ENCODE results near the gene PAX2. TPM values are rescaled to one million over a fixed set of nuclear protein-coding genes. Genes with fewer than 3 reads are reported as not detected.

The PAX2 gene
- total RNA-seq, 2 experiments from 2014 or later, result not detected

DNA sequence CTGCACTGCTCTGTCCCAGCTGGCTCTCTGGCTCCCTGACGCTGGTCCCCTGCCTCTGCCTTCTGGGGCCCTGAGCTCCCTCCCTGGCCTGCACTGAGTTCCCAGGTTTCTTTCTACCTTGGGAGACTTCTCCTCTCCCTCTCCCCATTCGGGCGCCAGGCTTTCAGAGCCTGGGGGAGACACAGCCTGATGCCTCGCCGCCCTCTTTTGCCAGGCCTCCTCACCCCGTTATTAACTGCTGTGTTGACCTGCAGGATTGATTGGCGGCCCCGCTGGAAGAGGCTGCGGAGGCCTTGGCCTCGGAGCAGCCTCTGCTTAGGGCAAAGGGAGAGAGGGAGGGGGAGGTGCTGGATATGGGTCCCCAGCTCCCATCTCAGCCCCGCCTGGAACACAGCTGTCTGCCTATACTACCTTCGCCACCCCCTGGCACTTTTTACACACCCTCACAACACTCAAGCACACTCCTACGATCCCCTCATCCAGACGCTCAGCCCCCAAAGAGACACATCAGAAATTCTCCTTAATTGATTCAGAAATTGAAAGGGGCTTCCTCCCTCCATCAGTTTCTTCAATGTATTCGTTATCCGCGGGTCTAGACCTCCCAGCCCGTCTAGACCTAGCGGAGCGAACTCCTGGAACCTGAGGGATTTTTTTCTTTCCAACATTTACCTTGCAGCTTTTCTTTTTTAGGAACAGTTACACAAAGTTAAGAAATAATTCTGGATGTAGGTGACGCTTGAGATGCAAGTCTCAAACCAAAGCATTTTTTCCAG lies 7.1 kb upstream of the PAX2 start:
- H3K27me3 Mint-ChIP-seq, result peaks cover 93% of the 10 kb centered on the region
- peak overlapping the region; percentile 62 for H3K4me3 Mint-ChIP-seq
- peaks cover 26% of the 10 kb centered on the region for H3K4me1 Mint-ChIP-seq
- ChIA-PET CTCF (no interaction called here), POLR2A (no interaction called here)
- DNase-seq, result no peak
- no peaks in the 10 kb centered on the region for H3K36me3 Mint-ChIP-seq (ENCODE audit: low read depth)
- no peaks in the 10 kb centered on the region for H3K9me3 Mint-ChIP-seq
- H3K27ac Mint-ChIP-seq, result no peak overlapping the region

DNA sequence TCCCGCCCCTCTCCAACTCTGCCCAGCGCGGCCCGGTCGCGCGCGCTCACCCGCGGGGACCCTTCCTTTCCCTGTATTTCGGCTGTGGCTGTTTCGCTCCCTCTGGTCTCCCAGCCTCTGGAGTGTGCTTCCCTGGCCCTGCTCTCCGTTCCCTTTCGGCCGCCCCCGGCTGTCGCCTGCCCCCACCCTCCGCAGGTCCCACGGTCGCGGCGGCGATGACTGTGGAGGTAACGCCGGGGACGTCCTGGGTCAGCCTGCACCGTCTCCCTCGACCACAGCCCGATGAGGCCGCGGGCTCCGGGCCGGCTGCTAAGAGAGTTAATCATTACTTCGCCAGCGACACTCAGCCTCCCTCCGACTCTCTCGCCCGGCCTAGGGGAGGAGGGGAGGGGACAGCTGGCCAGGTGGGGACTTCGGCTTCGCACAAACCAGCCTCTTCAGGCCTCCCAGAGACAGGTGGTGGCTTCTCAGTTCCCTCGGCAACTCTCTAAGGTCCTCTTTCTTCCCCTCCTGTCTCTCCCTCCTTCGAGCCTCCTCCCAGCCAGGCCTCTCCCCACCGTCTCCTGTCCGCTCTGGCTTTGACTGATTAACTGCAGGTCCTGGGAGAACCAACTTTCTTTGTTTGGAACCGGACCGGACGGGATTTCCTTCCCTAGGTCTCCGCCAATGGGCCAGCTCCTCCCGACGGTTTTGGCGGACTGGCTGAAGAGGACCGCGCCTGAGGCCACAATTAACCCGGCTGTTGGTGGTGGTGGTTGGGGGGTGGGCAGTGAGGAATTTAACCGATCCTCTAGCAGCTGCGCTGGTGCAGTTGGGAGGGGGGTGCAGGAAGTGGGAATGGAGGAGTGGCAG lies 5.6 kb upstream of the PAX2 start:
- Mint-ChIP-seq H3K27me3 (peaks cover 94% of the 10 kb centered on the region), H3K4me1 (peaks cover 30% of the 10 kb centered on the region), H3K27ac (no peak overlapping the region), H3K9me3 (no peaks in the 10 kb centered on the region), H3K4me3 (no peak overlapping the region), H3K36me3 (ENCODE audit: low read depth) (no peaks in the 10 kb centered on the region)
- POLR2A ChIA-PET, result no interaction called here
- no peak for DNase-seq
- CTCF ChIA-PET, result interaction anchor here (1.0 to 2.2 kb wide), 3 partner anchors 11 to 402 kb away, joined by 4 to 7 read pairs (median 4); no protein-coding TSS in a partner anchor

DNA sequence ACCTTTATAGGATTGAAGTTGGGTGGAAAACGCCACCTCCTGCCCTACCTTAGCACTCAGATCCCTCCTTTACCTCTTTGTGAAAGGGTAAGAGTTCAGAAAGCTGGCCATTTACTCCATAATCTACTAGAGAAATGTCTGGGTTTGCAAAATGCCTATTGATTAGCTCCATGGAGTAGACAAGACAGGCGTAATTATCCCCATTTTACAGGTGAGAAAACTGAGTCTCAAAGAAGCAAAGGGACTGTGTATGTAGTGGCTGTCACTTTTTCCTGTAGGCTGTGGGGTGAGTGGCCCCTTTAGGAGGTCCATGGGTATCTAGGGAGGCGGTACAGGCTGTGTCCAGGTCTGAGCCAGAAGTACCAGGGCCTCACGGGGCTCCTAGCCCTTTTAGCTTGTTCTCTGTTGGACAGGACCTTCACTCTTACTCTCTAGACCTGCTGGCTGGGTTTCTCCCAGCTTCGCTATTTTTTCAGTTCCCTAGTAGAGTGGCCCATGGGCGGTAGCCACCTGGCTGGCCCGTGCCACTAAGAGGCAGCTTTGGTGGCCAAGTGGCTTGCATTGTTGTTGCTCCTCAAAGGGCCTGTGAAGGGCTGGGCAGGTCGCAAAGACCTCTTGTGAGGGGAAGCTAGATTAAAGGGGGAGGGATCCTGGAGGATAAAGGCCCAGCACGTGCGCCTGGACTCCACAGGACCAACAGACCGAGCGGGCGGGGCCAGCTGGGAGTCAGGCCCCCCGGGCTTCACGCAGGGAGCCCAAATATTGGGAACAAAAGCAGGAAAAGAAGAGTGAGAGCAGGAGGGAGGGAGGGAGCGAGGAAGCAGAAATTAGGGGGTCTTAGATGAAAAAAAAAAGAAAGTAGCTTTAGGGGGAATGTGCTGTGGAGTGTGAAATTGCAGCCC lies 4.7 kb upstream of the PAX2 start:
- Mint-ChIP-seq H3K27ac (no peak overlapping the region), H3K4me3 (no peak overlapping the region), H3K36me3 (ENCODE audit: low read depth) (no peaks in the 10 kb centered on the region), H3K4me1 (peaks cover 31% of the 10 kb centered on the region), H3K27me3 (peaks cover 92% of the 10 kb centered on the region), H3K9me3 (no peaks in the 10 kb centered on the region)
- DNase-seq, result no peak
- CTCF ChIA-PET, result interaction anchor here (0.6 to 2.2 kb wide), 9 partner anchors 10 to 1093 kb away, joined by 3 to 7 read pairs (median 3); no protein-coding TSS in a partner anchor
- POLR2A ChIA-PET, result interaction anchor here (0.6 kb wide), 1 partner anchor 1567 kb away, joined by 5 read pairs; no protein-coding TSS in a partner anchor

DNA sequence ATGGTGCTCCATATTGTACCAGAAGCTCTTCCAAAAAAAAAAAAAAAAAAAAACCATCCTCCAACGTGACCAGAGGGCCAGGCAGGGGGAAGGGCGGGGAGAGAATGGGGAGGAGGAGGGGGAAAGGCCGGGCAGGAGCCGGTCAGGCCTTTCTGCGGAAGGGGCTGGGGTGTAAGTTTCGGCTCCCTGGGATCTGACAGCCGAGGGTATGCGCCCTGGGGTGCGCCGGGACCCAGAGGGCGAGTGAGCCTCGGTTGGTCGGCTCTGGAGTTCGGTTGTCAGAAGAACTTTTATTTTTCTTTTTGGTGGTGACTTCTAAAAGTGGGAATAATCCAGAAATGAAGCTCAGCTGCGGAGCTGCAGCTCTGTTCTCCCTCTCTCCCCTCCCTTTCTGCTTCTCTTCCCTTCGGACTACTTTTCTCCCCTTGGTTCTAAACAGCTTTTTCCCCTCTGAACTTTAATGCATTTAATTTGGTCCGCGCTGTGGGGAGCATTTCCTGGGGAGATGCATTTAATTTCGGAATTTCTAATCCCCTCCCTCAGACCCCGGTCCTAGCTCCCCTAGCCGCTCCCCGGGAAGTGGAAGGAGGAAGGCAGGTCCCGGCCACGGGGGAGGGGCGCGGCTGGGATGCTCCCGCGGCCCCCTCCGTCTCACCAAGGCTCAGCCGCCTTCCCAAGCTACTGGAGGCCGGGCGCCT lies 3.9 kb upstream of the PAX2 start:
- CTCF ChIA-PET, result interaction anchor here (0.6 to 2.7 kb wide), 8 partner anchors 13 to 1094 kb away, joined by 3 to 10 read pairs (median 3); no protein-coding TSS in a partner anchor
- H3K36me3 Mint-ChIP-seq (ENCODE audit: low read depth), result no peaks in the 10 kb centered on the region
- H3K4me3 Mint-ChIP-seq, result no peak overlapping the region
- POLR2A ChIA-PET, result interaction anchor here (0.6 kb wide), 1 partner anchor 1566 kb away, joined by 5 read pairs; no protein-coding TSS in a partner anchor
- no peak for DNase-seq
- peaks cover 89% of the 10 kb centered on the region for H3K27me3 Mint-ChIP-seq
- H3K4me1 Mint-ChIP-seq, result peaks cover 34% of the 10 kb centered on the region
- no peaks in the 10 kb centered on the region for H3K9me3 Mint-ChIP-seq
- H3K27ac Mint-ChIP-seq, result no peak overlapping the region

DNA sequence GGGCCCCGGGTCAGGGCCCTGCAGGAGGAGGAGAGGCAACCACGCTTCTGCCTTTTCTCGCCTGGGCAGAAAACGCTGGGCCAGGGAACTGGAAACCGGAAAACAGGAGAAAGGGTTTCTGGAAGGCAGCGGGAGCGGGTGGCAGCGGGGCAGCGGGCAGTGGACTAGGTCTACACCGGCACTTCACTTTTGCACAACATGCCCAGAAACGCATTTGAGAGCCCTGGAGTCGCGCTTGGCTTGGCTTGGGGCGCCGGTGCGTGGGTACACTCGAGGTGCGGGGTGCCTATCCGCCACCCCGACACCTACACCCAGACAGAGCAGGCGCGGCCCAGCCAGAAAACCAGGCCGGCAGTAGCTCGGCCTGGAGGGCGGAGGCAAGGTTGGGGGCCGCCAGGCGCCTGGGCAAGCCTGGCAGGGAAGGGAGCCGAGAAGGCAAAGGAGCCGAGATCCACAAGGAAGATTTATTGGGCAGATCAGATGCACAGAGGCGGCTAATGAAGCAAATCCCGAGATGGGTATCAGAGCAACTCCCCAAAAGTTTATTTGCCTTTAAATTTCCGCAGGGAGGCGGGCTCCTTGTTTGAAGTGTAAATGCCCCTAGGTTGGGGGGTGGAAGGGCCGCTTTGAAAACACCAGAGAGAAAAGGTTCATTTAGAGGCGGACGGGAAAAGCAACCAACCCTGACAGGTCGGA lies 3.2 kb upstream of the PAX2 start:
- H3K36me3 Mint-ChIP-seq (ENCODE audit: low read depth), result no peaks in the 10 kb centered on the region
- no peak overlapping the region for H3K4me3 Mint-ChIP-seq
- no peak overlapping the region for H3K27ac Mint-ChIP-seq
- no peaks in the 10 kb centered on the region for H3K9me3 Mint-ChIP-seq
- no peak for DNase-seq
- peaks cover 34% of the 10 kb centered on the region for H3K4me1 Mint-ChIP-seq
- CTCF ChIA-PET, result interaction anchor here (1.3 to 2.7 kb wide), 8 partner anchors 8 to 180 kb away, joined by 3 to 19 read pairs (median 9); no protein-coding TSS in a partner anchor
- peaks cover 89% of the 10 kb centered on the region for H3K27me3 Mint-ChIP-seq
- POLR2A ChIA-PET, result no interaction called here

DNA sequence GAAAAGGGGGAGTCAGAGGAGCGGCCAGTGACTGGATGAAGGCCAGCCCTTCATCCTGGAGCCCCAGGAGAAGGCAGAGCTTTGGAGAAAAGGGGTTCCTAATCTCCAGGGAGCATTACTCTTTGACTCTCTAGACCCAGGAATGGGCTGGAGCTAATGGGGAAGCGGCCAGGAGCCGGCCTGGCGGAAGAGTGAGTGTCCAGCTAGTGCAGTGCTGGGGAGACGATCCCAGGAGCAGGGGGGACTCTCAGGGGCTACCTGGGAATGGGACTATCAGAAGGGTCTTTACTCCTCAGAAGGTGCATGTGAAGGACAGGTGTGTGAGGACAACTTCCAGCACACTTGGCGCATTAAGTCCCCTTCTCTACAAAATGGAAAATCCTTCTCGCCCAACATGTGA lies 2.4 kb upstream of the PAX2 start:
- ChIA-PET CTCF (interaction anchor here (0.8 to 2.7 kb wide), 12 partner anchors 9 to 207 kb away, joined by 3 to 19 read pairs (median 8); partner anchors contain the start of gene HIF1AN), POLR2A (no interaction called here)
- Mint-ChIP-seq H3K4me3 (no peak overlapping the region), H3K36me3 (ENCODE audit: low read depth) (no peaks in the 10 kb centered on the region), H3K27ac (no peak overlapping the region), H3K27me3 (peaks cover 85% of the 10 kb centered on the region), H3K9me3 (no peaks in the 10 kb centered on the region), H3K4me1 (peaks cover 29% of the 10 kb centered on the region)
- DNase-seq, result no peak

DNA sequence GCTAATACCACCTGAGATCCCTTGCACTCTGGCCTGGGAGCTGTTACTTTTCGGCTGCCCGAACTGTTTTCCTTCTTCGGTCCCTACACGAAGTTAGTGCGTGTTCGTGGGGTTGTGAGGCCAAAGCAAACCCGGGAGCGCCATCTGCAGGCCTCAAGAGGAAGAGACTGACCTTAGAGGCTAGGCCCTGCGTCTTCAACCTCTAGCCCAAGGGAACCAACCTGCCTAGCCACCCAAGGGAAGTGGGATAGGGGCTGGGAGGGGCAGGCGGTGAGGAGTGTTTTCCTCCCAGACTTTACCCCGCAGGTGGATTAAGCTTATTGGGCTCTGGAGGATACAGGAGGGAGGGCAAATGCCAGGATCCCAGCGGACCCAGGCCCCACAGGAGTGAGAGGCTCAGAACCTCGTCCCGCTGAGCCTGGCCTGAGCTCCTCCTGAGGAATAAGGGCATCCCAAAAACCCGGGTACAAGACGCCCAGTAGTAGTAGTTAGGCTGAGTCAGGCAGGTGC lies 1.7 kb upstream of the PAX2 start:
- Mint-ChIP-seq H3K4me3 (no peak overlapping the region), H3K9me3 (no peaks in the 10 kb centered on the region), H3K27ac (peak overlapping the region; percentile 13), H3K4me1 (peaks cover 22% of the 10 kb centered on the region), H3K36me3 (ENCODE audit: low read depth) (no peaks in the 10 kb centered on the region), H3K27me3 (peaks cover 85% of the 10 kb centered on the region)
- ChIA-PET POLR2A (no interaction called here), CTCF (interaction anchor here (0.8 to 2.7 kb wide), 14 partner anchors 8 to 391 kb away, joined by 3 to 19 read pairs (median 6); partner anchors contain the start of gene HIF1AN)
- DNase-seq, result peak; percentile 50

DNA sequence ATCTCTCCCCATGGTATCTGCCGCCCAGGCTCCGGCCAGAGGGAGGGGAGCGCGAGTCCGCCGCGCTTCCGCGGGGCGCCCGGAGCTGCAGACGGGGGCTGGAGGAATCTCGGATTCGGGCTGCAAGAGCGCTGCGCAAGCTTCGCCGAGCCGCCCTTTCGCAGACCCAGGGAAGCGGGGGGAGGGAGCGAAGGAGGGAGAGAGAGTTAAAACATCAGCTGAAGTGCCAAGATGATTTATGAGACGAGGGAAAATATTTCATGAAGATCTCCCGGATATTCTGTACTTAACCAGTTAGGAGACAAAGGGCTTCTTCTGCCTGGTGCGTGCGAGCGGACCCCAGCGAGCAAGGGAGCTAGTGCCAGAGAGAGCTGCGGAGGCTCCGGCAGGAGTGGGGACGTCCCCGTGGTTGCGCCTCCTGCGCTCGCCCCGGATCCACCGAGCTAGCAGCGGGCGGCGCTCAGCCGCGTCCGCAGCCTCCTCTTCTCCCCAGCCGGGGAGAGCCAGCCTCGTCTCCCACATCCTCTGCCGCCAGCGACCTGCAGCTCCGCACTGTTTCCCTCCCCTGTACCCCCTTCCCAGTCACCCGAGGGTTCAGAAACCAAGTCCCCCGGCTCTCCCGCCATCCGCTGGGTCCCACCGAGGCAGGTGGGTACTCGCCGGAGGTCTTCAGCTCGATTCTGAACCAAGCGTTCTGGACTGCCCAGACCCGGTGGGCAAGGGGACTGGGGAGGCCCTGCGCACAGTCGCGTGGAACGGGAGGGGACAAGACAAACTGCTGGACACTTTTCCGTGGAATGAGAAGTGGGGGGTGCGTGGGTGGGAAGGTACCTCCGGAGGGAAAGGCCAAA lies 1.0 kb upstream of the PAX2 start:
- POLR2A ChIA-PET, result no interaction called here
- Mint-ChIP-seq H3K9me3 (no peaks in the 10 kb centered on the region), H3K27ac (peak overlapping the region; percentile 46), H3K4me3 (no peak overlapping the region), H3K36me3 (ENCODE audit: low read depth) (no peaks in the 10 kb centered on the region), H3K27me3 (peaks cover 86% of the 10 kb centered on the region), H3K4me1 (peaks cover 25% of the 10 kb centered on the region)
- CTCF ChIA-PET, result interaction anchor here (1.2 to 2.7 kb wide), 11 partner anchors 11 to 390 kb away, joined by 3 to 19 read pairs (median 8); partner anchors contain the start of gene HIF1AN
- DNase-seq, result no peak

DNA sequence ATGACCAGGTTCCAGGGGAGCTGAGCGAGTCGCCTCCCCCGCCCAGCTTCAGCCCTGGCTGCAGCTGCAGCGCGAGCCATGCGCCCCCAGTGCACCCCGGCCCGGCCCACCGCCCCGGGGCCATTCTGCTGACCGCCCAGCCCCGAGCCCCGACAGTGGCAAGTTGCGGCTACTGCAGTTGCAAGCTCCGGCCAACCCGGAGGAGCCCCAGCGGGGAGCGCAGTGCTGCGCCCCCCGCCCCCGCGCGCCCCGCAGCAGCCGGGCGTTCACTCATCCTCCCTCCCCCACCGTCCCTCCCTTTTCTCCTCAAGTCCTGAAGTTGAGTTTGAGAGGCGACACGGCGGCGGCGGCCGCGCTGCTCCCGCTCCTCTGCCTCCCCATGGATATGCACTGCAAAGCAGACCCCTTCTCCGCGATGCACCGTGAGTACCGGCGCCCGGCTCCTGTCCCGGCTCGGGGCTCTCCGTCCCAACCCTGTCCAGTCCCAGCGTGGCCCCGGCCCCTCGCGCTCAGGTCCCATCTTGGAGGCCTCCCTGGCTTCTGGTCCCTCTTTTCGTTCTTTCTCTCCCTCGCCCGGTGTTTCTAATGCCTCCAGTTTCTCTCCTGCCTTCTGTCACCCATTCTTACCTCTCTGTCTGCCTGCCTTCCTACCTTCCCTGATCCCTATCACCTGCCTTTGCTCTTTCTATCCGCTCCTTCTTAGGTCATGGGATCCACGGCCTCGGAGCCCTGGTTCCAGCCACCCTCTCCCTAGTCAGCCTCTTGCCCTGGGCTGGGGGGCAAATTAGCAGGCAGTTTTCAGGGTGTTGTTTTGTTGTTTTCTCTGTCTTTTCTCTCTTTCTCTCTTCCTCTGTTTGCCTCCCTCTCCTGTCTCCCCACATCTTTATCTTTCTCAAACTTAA lies 751 bp downstream of the PAX2 start:
- H3K27me3 Mint-ChIP-seq, result peaks cover 86% of the 10 kb centered on the region
- DNase-seq, result no peak
- no peak overlapping the region for H3K27ac Mint-ChIP-seq
- H3K36me3 Mint-ChIP-seq (ENCODE audit: low read depth), result no peaks in the 10 kb centered on the region
- peak overlapping the region; percentile 1 for H3K4me3 Mint-ChIP-seq
- ChIA-PET POLR2A (no interaction called here), CTCF (no interaction called here)
- peaks cover 22% of the 10 kb centered on the region for H3K4me1 Mint-ChIP-seq
- H3K9me3 Mint-ChIP-seq, result no peaks in the 10 kb centered on the region

Data from activated CD4-positive, alpha-beta T cell treated with anti-CD3 and anti-CD28 coated beads, Interleukin-2, amount 10 ng/mL, durations not matched to agents 7 days and 5 days (primary cell).